T-helper 2 cell (primary cell): Measurements from ENCODE around the gene ZDHHC3.

Experiments used
- DNase-seq, 5 experiments: peaks; one replicate each; pipeline versions ENCODE4 v3.0.0 to v3.0.0-alpha.2; 2012 to 2022

The ZDHHC3 gene

DNA sequence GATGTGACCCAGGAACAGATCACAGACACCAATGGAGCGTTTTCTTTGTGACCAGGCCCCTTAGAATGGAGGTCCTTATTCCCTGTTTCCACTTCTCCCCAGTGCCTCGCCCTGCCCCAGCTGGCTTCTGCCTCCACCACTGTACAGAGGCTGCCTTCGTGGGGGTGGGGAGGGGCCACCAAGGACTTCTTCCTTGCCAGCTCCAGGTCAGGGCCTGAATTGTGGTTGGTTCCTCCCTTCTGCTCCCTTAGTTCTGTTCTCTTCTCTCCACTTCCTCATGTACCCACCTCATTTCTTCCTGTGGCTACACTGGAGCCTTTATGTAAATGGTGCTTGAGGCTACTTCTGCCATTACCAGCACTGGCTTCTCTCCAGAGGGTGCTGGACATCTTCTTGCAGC lies 85.1 kb downstream of the ZDHHC3 start:
- no peak for DNase-seq

DNA sequence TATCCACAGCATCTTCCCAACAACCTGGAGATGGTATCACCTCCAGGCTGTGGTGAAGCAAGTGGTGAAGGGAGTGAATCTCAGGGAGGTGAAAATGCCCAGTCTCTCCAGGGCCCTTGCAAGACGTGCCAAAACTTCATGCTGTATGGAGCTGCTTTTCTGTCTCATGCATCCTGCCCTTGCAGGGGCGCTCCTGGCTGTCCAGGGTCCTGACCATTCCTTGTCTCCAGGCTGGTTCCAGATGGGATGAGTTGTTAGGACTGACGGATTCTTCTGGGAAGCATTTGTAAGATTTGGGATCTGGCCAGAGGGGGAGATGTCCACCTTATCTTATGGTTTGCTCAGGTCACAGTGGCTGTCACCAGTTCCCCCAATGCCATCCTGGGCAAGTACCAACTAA lies 85.7 kb downstream of the ZDHHC3 start:
- no peak for DNase-seq

DNA sequence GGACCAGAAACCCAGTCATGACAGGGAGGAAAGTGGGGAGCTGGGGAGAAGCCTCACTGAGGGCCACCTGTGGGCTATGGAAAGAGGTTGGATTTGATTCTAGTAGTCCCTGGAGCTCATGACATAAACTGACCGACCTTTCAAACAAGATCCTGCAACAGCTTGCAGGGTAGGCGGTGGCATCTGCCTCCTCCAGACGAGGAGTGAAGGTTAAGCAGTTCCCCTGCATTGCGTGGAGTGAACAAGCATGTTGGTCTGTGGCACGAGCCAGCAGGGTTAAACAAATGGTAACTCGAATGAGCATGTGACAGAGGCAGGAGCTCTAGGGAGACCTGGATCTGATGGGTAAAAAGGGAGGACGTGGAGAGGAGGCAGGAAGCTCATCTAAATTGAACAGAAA lies 88.9 kb downstream of the ZDHHC3 start:
- no peak for DNase-seq

DNA sequence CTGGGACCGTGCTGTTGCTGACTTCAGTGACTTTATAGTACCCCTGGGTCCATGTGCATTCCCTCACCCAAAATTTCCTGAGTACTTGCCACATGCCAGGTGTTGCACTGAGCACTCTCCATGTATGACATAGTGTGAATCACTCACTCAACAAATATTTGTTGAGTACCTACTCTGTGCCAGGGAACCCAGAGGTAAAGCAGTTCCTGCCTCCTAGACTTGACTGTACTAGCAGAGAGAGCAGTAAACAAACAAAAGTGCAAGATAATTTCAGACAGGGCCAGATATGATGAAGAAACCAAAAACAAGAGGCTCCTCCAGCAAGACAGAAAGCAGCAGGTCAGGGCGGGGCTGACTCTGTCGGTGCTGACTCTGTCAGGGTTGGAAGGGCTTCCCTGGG lies 89.4 kb downstream of the ZDHHC3 start:
- no peak for DNase-seq

DNA sequence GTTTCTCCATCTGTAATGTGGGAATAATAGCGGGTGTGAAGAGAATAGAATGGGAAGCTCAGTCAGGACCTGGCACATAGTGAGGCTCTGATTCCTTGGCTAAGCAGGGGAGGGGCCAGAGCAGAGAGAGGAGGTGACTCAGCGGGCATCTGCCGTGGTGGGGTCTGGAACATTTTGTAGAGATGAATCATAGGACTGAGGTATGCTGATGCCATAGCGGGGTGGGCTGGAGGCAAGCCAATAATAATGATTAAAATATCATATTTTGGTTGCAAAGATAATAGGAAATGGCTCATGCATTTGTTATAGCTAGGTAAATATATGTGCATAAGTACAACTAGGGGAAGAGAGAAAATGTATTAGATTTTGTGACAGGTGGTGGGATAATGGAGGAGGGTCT lies 90.4 kb downstream of the ZDHHC3 start:
- DNase-seq, result no peak

DNA sequence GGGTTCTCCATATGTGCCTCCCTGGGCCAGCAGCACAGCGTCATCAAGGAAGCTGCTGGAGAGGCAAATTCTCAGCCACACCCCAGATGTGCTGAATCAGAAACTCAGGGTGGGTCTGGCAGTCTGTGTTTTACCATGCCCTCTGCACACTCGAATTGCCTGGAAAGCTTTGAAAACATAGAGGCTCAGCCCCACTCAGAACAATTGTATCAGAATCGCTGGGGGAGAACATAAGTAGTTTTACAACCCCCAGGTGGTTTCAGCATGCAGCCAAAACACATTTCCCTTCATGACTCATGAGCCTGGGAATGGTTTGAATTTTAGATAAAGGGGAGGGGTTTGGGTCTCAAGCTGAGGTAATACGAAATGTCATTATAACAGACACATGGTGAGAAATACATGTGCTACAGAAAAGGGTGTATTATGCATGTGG lies 92.0 kb downstream of the ZDHHC3 start:
- DNase-seq, result no peak

DNA sequence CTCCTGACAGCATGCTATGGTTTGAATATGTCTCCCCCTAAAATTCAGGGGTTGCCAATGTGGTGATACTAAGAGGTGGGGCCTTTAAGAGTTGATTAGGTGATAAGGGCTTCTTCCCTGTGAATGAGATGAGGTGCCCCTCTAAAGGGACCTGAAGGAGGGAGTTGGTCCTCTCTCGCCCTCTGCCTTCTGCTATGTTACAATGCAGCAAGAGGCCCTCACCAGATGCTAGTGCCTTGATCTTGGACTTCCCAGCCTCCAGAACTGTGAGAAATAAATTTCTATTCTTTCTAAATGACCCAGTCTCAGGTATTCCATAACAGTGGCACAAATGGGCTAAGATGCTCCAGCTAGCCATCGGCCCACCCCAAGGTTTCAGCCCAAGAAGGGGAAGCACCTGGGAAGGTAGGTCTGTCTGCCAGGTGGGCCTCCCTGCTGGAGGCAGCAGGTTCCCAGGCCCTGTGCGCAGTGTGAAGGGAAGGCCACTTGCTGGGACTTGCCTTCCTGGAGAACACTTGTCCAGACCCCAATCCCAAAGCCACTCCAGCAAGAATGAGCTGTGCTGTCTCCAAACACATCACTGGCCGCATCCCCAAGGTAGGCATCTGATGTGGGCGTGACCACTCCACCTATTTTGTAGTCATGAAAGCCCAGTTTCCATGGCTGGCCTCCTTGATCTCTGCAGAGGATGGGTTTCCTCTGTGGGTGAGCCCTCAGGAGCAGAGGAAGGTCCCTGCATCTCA lies 92.6 kb downstream of the ZDHHC3 start:
- DNase-seq, result no peak

DNA sequence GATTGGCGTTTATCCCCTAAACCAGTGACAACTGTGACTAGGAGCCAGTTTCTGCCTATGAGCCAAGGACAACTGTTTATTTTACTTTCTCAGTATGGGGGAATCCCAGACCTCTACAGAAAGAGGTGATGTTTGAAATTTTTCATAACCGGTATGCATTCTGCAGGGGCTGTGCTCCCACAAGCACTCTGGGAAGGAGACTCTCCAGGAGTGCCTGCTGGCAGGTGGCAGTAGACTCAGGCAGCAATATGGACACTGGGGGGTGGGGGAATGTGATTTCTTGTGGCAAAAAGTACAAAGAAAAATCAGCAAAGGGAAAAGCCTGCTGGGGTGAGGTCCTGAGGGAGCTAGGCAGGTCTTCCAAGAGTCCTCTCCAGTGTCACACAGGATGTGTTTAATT lies 95.7 kb downstream of the ZDHHC3 start:
- no peak for DNase-seq

DNA sequence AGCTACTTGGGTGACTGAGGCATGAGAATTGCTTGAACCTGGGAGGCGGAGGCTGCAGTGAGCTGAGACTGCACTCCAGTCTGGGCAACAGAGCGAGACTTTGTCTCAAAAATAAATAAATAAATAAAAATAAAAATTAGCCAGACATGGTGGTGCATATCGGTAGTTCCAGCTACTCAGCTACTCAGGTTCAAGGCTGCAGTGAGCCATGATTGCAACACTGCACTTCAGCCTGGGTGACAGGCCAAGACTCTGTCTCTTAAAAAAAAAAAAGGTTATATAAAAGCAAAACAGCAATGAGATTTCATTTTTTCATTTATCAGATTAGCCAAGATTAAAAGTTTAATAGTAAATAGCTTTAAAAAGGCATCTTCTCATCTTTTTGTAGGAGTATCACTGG lies 98.6 kb downstream of the ZDHHC3 start:
- DNase-seq, result no peak

DNA sequence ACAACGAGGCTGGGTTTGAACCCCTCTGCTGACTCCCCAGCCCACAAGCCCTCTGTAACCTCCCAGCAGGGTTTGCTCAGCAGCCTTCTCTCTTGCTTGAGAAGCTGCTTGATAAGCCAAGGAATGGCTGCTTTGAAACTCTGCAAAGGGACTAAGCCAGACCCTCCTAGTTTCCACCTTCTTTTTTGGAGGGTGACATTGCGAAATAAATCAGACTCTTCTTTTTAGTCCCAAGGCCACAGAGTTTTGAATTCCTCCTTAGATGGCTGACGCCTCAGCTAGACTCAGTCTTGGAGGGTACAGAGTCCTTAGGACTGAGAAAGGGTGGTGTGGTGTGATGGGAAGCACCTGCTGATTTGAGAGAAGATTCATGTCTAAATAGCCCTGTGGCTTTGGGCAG lies 100.4 kb downstream of the ZDHHC3 start:
- no peak for DNase-seq
